ENCODE measurements around the gene LAGE3.
A peak's percentile ranks its signal among the peaks of the same experiment; 100 is the strongest.

LAGE3 gene

GRCh38 chrX:154431341-154431740, 47.7 kb downstream of the LAGE3 start:
- no peak for DNase-seq

GRCh38 chrX:154430916-154431315, 48.2 kb downstream of the LAGE3 start:
- no peak for DNase-seq

GRCh38 chrX:154430479-154430878, 48.6 kb downstream of the LAGE3 start:
- DNase-seq: no peak

- no peak for DNase-seq
Observed at GRCh38 chrX:154429711-154430110, 49.4 kb downstream of the LAGE3 start.

- DNase-seq: peak; percentile 86
Observed at GRCh38 chrX:154428176-154429171, 50.6 kb downstream of the LAGE3 start, which contains the start of gene ATP6AP1. ATP6AP1 (plus strand) TSS chrX:154428677; CDS start chrX:154428693, 16 bp downstream.

Measured in NCI-H510A treated with DMSO at 0.1 percent for 48 hours (cell line).